ENCODE results near the gene LARP1. TPM values are rescaled to one million over a fixed set of nuclear protein-coding genes. Genes with fewer than 3 reads are reported as not detected.

Gene LARP1
- total and polyA plus RNA-seq, 8 donors: 35.8 to 195 (median 117) TPM

- H3K4me3 ChIP-seq: no peak overlapping the region
- H3K36me3 ChIP-seq: no peaks in the 10 kb centered on the region
- H3K4me1 ChIP-seq: peaks cover 25 to 49% (median 25%) of the 10 kb centered on the region in 3 donors
- no peaks in the 10 kb centered on the region for H3K27me3 ChIP-seq
- ATAC-seq (peak; percentile 23 to 44 (median 34)), DNase-seq (no peak), FAIRE-seq (no peak)
- H3K27ac ChIP-seq: peak overlapping the region in 1 of 4 donors; percentile 1
- WGBS, 2 donors: 44 to 45% methylated on average over 1 of the region's 1 CpG
- intact Hi-C loops (cut with DNase I): no loop called here
- no peaks in the 10 kb centered on the region for H3K9me3 ChIP-seq
- no peak for TF ChIP-seq CTCF (IDR thresholded peaks at IDR 0.05)
Measured at GRCh38 chr5:154776167-154776566, 21.0 kb downstream of the LARP1 start.

GRCh38 chr5:154778534-154778933, 23.4 kb downstream of the LARP1 start:
- no peak overlapping the region for H3K4me3 ChIP-seq
- intact Hi-C loops (cut with DNase I): no loop called here
- no peaks in the 10 kb centered on the region for H3K27me3 ChIP-seq
- no peak for ATAC-seq
- no peak for FAIRE-seq
- TF ChIP-seq CTCF (IDR thresholded peaks at IDR 0.05): no peak
- 87% methylated on average over 2 of the region's 2 CpGs for WGBS, 2 donors
- H3K36me3 ChIP-seq: no peaks in the 10 kb centered on the region
- no peak overlapping the region for H3K27ac ChIP-seq
- no peaks in the 10 kb centered on the region for H3K9me3 ChIP-seq
- H3K4me1 ChIP-seq: peaks cover 28 to 47% (median 41%) of the 10 kb centered on the region in 3 donors
- no peak for DNase-seq

- DNase-seq: no peak
- Histone ChIP-seq H3K4me3 (no peak overlapping the region), H3K9me3 (no peaks in the 10 kb centered on the region), H3K27ac (no peak overlapping the region), H3K4me1 (peaks cover 29 to 47% (median 41%) of the 10 kb centered on the region in 3 donors), H3K36me3 (no peaks in the 10 kb centered on the region), H3K27me3 (no peaks in the 10 kb centered on the region)
- no peak for FAIRE-seq
- TF ChIP-seq CTCF (IDR thresholded peaks at IDR 0.05): no peak
- 78 to 82% methylated on average over 4 of the region's 4 CpGs for WGBS, 2 donors
- intact Hi-C loops (cut with DNase I): no loop called here
- no peak for ATAC-seq
Measured at GRCh38 chr5:154779105-154779504, 23.9 kb downstream of the LARP1 start.

GRCh38 chr5:154780128-154780527, 25.0 kb downstream of the LARP1 start:
- Histone ChIP-seq H3K36me3 (no peaks in the 10 kb centered on the region), H3K27ac (no peak overlapping the region), H3K4me1 (peaks cover 40 to 45% (median 43%) of the 10 kb centered on the region in 3 donors), H3K27me3 (no peaks in the 10 kb centered on the region), H3K9me3 (no peaks in the 10 kb centered on the region), H3K4me3 (no peak overlapping the region)
- no peak for ATAC-seq
- WGBS, 2 donors: 76 to 77% methylated on average over 1 of the region's 1 CpG
- intact Hi-C loops (cut with DNase I): no loop called here
- no peak for DNase-seq
- no peak for TF ChIP-seq CTCF (IDR thresholded peaks at IDR 0.05)
- no peak for FAIRE-seq

GRCh38 chr5:154782326-154782725, 27.1 kb downstream of the LARP1 start:
- ATAC-seq (peak in 3 of 4 donors; percentile 33 to 72 (median 51)), FAIRE-seq (no peak), DNase-seq (peak in 2 of 6 donors; percentile 38 to 49)
- TF ChIP-seq CTCF (IDR thresholded peaks at IDR 0.05): no peak
- Histone ChIP-seq H3K4me1 (peaks cover 50 to 54% (median 54%) of the 10 kb centered on the region in 3 donors), H3K36me3 (no peaks in the 10 kb centered on the region), H3K4me3 (no peak overlapping the region), H3K9me3 (no peaks in the 10 kb centered on the region), H3K27me3 (no peaks in the 10 kb centered on the region), H3K27ac (no peak overlapping the region)
- WGBS, 2 donors: 29 to 43% methylated on average over 4 of the region's 4 CpGs
- intact Hi-C loops (cut with DNase I): no loop called here
